HEK293 (cell line): Measurements from ENCODE around the gene NEIL1.

Experiments used
- GFI1B ChIP-seq: fragments of 450-650 bp; formaldehyde crosslinking; IDR thresholded peaks from 2 replicates; pipeline ENCODE4 v1.5.1; 2016; ENCODE audit warnings: missing biosample characterization, missing genetic modification characterization
- HOXD13 ChIP-seq: sonication (generic); formaldehyde crosslinking; IDR thresholded peaks from 2 replicates; pipeline ENCODE4 v1.8.0; 2022; ENCODE audit warnings: missing genetic modification reagents, borderline replicate concordance
- KLF1 ChIP-seq: fragments of 450-650 bp; formaldehyde crosslinking; IDR thresholded peaks from 2 replicates; pipeline ENCODE4 v1.5.1; 2016; ENCODE audit warnings: missing biosample characterization, missing genetic modification characterization
- KLF17 ChIP-seq: fragments of 450-650 bp; formaldehyde crosslinking; IDR thresholded peaks from 2 replicates; pipeline ENCODE4 v1.5.1; 2016; ENCODE audit warnings: missing biosample characterization, missing genetic modification characterization
- MEIS1 ChIP-seq: sonication (generic); formaldehyde crosslinking; IDR thresholded peaks from 2 replicates; pipeline ENCODE4 v1.8.1; 2022; ENCODE audit warnings: missing genetic modification reagents, mild to moderate bottlenecking, borderline replicate concordance
- REST ChIP-seq: fragments of 450-650 bp; formaldehyde crosslinking; IDR thresholded peaks from 2 replicates; pipeline ENCODE4 v1.5.1; 2016; ENCODE audit warnings: missing biosample characterization, missing genetic modification characterization
- SP3 ChIP-seq: fragments of 450-650 bp; formaldehyde crosslinking; IDR thresholded peaks from 2 replicates; pipeline ENCODE4 v1.5.1; 2016; ENCODE audit warnings: missing biosample characterization, missing genetic modification characterization
- WT1 ChIP-seq: fragments of 450-650 bp; formaldehyde crosslinking; IDR thresholded peaks from 2 replicates; pipeline ENCODE4 v1.5.1; 2016; ENCODE audit warnings: missing biosample characterization, missing genetic modification characterization
- ZBTB20 ChIP-seq: fragments of 450-650 bp; formaldehyde crosslinking; IDR thresholded peaks from 2 replicates; pipeline ENCODE4 v1.5.1; 2016; ENCODE audit warnings: missing biosample characterization, missing genetic modification characterization
- ZBTB44 ChIP-seq: fragments of 450-650 bp; IDR thresholded peaks from 2 replicates; pipeline ENCODE4 v1.5.1; 2018; ENCODE audit warnings: missing biosample characterization, mild to moderate bottlenecking, missing genetic modification characterization
- ZBTB48 ChIP-seq: fragments of 450-650 bp; formaldehyde crosslinking; IDR thresholded peaks from 2 replicates; pipeline ENCODE4 v1.5.1; 2016; ENCODE audit warnings: missing biosample characterization, missing genetic modification characterization
- ZBTB7A ChIP-seq: fragments of 450-650 bp; formaldehyde crosslinking; IDR thresholded peaks from 2 replicates; pipeline ENCODE4 v1.5.1; 2016; ENCODE audit warnings: low read depth, missing biosample characterization, missing genetic modification characterization
- ZFP37 ChIP-seq: fragments of 450-650 bp; formaldehyde crosslinking; IDR thresholded peaks from 2 replicates; pipeline ENCODE4 v1.5.1; 2016; ENCODE audit warnings: missing biosample characterization, missing genetic modification characterization
- ZNF146 ChIP-seq: fragments of 450-650 bp; formaldehyde crosslinking; IDR thresholded peaks from 2 replicates; pipeline ENCODE4 v1.5.1; 2016; ENCODE audit warnings: missing biosample characterization, missing genetic modification characterization
- ZNF211 ChIP-seq: fragments of 450-650 bp; formaldehyde crosslinking; IDR thresholded peaks from 2 replicates; pipeline ENCODE4 v1.5.1; 2016; ENCODE audit warnings: low read depth, missing biosample characterization, missing genetic modification characterization
- ZNF214 ChIP-seq: fragments of 450-650 bp; formaldehyde crosslinking; IDR thresholded peaks from 2 replicates; pipeline ENCODE4 v1.5.1; 2017; ENCODE audit warnings: missing biosample characterization, mild to moderate bottlenecking, missing genetic modification characterization, borderline replicate concordance
- ZNF354C ChIP-seq: fragments of 450-650 bp; formaldehyde crosslinking; IDR thresholded peaks from 2 replicates; pipeline ENCODE4 v1.5.1; 2016; ENCODE audit warnings: missing biosample characterization, missing genetic modification characterization, low read depth, borderline replicate concordance
- ZNF404 ChIP-seq: fragments of 450-650 bp; formaldehyde crosslinking; IDR thresholded peaks from 2 replicates; pipeline ENCODE4 v1.5.1; 2017; ENCODE audit warnings: missing biosample characterization, missing genetic modification characterization
- ZNF518A ChIP-seq: fragments of 450-650 bp; formaldehyde crosslinking; conservative IDR thresholded peaks from 2 replicates; pipeline ENCODE4 v1.5.1; 2016; ENCODE audit warnings: low read depth, missing biosample characterization, missing genetic modification characterization
- ZNF548 ChIP-seq: fragments of 450-650 bp; formaldehyde crosslinking; IDR thresholded peaks from 2 replicates; pipeline ENCODE4 v1.5.1; 2016; ENCODE audit warnings: missing biosample characterization, missing genetic modification characterization
- ZNF549 ChIP-seq: fragments of 450-650 bp; IDR thresholded peaks from 2 replicates; pipeline ENCODE4 v1.5.1; 2018; ENCODE audit warnings: missing biosample characterization, missing genetic modification characterization, mild to moderate bottlenecking, inconsistent platforms, moderate library complexity
- ZNF585B ChIP-seq: fragments of 450-650 bp; formaldehyde crosslinking; IDR thresholded peaks from 2 replicates; pipeline ENCODE4 v1.5.1; 2016; ENCODE audit warnings: missing biosample characterization, missing genetic modification characterization
- ZNF610 ChIP-seq: fragments of 450-650 bp; formaldehyde crosslinking; IDR thresholded peaks from 2 replicates; pipeline ENCODE4 v1.5.1; 2016; ENCODE audit warnings: missing biosample characterization, missing genetic modification characterization, borderline replicate concordance
- ZNF629 ChIP-seq: fragments of 450-650 bp; formaldehyde crosslinking; IDR thresholded peaks from 2 replicates; pipeline ENCODE4 v1.5.1; 2017; ENCODE audit warnings: missing biosample characterization, missing genetic modification characterization
- ZNF692 ChIP-seq: fragments of 450-650 bp; formaldehyde crosslinking; IDR thresholded peaks from 2 replicates; pipeline ENCODE4 v1.5.1; 2016; ENCODE audit warnings: missing biosample characterization, missing genetic modification characterization
- ZNF785 ChIP-seq: fragments of 450-650 bp; formaldehyde crosslinking; IDR thresholded peaks from 2 replicates; pipeline ENCODE4 v1.5.1; 2016; ENCODE audit warnings: missing biosample characterization, missing genetic modification characterization
- ZSCAN16 ChIP-seq: fragments of 450-650 bp; formaldehyde crosslinking; IDR thresholded peaks from 2 replicates; pipeline ENCODE4 v1.5.1; 2016; ENCODE audit warnings: missing biosample characterization, missing genetic modification characterization

The NEIL1 gene

GRCh38 chr15:75347222-75348033 is 589 bp downstream of the NEIL1 start (continued):
- TF ChIP-seq ZBTB48 (tag by site-specific recombination) = peak; percentile 78
- TF ChIP-seq GFI1B (tag by site-specific recombination) = no peak; the same call in 1 of the 2 replicates
- no peak for TF ChIP-seq ZNF354C (tag by site-specific recombination)
- TF ChIP-seq ZNF146 = no peak; the same call in 1 of the 2 replicates
- peak; percentile 91 for TF ChIP-seq KLF17 (tag by site-specific recombination)
- no peak for TF ChIP-seq ZNF404 (tag by site-specific recombination)
- peak; percentile 96 for TF ChIP-seq SP3 (tag by site-specific recombination)
- TF ChIP-seq ZBTB20 (tag by site-specific recombination) = peak; percentile 99
- peak; percentile 89 for TF ChIP-seq WT1 (tag by site-specific recombination)
- TF ChIP-seq ZNF214 (tag by site-specific recombination) = no peak
- TF ChIP-seq ZBTB44 = 0 out of 2 replicates have a peak, but pooled peaks have one; percentile 49
- no peak for TF ChIP-seq ZNF548 (tag by site-specific recombination)
- peak; percentile 85 for TF ChIP-seq ZBTB7A (tag by site-specific recombination)
- TF ChIP-seq ZNF785 (tag by site-specific recombination) = no peak; the same call in 1 of the 2 replicates
- TF ChIP-seq ZFP37 (tag by site-specific recombination) = peak; percentile 94
- peak; percentile 85; the same call in 1 of the 2 replicates for TF ChIP-seq ZNF610 (tag by site-specific recombination)
- no peak for TF ChIP-seq HOXD13 (CRISPR knock-in tag)
- TF ChIP-seq MEIS1 (CRISPR knock-in tag) = no peak
- TF ChIP-seq ZNF549 (tag by site-specific recombination) = no peak
- no peak for TF ChIP-seq ZSCAN16 (tag by site-specific recombination)
- peak; percentile 97 for TF ChIP-seq KLF1 (tag by site-specific recombination)
- TF ChIP-seq ZNF518A (tag by site-specific recombination) = no peak
- no peak for TF ChIP-seq ZNF211
- peak; percentile 75 for TF ChIP-seq ZNF629
- TF ChIP-seq REST (tag by site-specific recombination) = peak; percentile 23; the same call in 1 of the 2 replicates
- peak; percentile 65; the same call in 1 of the 2 replicates for TF ChIP-seq ZNF692 (tag by site-specific recombination)
- TF ChIP-seq ZNF585B (tag by site-specific recombination) = no peak
